Neural cell (in vitro differentiated cells): Measurements from ENCODE around the gene EFCAB6.

Experiments
- EP300 ChIP-seq: fragments of 450-650 bp; conservative IDR thresholded peaks from 2 replicates; pipeline ENCODE4 v1.6.1; 2014; ENCODE audit warnings: antibody characterized with exemption, mild to moderate bottlenecking, moderate library complexity; ENCODE audit not compliant: poor library complexity, severe bottlenecking
- POLR2AphosphoS5 ChIP-seq: IDR thresholded peaks from 2 replicates; pipeline ENCODE4 v1.6.1; 2012
- RAD21 ChIP-seq: fragments of 450-650 bp; conservative IDR thresholded peaks from 2 replicates; pipeline ENCODE4 v1.6.1; 2014; ENCODE audit warnings: antibody characterized with exemption, mild to moderate bottlenecking, moderate library complexity
- SMC3 ChIP-seq: fragments of 450-650 bp; conservative IDR thresholded peaks from 2 replicates; pipeline ENCODE4 v1.6.1; 2014; ENCODE audit warnings: antibody characterized with exemption, mild to moderate bottlenecking, moderate library complexity; ENCODE audit not compliant: poor library complexity
- TF ChIP-seq, protein P1 (sequence below): fragments of 450-650 bp; IDR thresholded peaks from 2 replicates; pipeline ENCODE4 v1.5.1; 2014; ENCODE audit warnings: antibody characterized with exemption, mild to moderate bottlenecking, moderate library complexity; ENCODE audit not compliant: poor library complexity, severe bottlenecking
- TF ChIP-seq, protein P2 (sequence below): IDR thresholded peaks from 2 replicates; pipeline ENCODE4 v1.6.1; 2012; ENCODE audit warnings: borderline replicate concordance

DNA sequence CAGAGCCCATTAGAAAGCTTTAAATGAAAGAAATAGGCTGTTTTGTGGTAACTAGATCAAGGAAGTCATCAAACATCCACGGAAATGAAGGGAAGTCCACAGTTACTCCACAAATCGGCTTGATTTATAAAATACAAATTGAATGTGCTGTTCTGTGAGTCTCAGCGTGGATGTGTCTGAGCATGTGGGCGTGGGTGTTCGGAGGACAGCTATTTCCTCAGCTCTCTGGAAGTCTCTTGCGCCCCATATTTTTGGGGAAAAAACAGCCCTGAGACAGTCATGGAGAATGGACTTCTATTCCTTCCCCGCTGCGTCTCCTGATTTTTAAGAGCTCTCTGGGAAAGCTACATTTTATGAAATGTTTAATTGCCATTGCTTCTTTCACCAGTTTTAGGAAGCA lies 144.4 kb downstream of the EFCAB6 start:
- TF ChIP-seq, protein P1, sequence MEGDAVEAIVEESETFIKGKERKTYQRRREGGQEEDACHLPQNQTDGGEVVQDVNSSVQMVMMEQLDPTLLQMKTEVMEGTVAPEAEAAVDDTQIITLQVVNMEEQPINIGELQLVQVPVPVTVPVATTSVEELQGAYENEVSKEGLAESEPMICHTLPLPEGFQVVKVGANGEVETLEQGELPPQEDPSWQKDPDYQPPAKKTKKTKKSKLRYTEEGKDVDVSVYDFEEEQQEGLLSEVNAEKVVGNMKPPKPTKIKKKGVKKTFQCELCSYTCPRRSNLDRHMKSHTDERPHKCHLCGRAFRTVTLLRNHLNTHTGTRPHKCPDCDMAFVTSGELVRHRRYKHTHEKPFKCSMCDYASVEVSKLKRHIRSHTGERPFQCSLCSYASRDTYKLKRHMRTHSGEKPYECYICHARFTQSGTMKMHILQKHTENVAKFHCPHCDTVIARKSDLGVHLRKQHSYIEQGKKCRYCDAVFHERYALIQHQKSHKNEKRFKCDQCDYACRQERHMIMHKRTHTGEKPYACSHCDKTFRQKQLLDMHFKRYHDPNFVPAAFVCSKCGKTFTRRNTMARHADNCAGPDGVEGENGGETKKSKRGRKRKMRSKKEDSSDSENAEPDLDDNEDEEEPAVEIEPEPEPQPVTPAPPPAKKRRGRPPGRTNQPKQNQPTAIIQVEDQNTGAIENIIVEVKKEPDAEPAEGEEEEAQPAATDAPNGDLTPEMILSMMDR: no peak
- no peak for TF ChIP-seq EP300
- TF ChIP-seq, protein P2, sequence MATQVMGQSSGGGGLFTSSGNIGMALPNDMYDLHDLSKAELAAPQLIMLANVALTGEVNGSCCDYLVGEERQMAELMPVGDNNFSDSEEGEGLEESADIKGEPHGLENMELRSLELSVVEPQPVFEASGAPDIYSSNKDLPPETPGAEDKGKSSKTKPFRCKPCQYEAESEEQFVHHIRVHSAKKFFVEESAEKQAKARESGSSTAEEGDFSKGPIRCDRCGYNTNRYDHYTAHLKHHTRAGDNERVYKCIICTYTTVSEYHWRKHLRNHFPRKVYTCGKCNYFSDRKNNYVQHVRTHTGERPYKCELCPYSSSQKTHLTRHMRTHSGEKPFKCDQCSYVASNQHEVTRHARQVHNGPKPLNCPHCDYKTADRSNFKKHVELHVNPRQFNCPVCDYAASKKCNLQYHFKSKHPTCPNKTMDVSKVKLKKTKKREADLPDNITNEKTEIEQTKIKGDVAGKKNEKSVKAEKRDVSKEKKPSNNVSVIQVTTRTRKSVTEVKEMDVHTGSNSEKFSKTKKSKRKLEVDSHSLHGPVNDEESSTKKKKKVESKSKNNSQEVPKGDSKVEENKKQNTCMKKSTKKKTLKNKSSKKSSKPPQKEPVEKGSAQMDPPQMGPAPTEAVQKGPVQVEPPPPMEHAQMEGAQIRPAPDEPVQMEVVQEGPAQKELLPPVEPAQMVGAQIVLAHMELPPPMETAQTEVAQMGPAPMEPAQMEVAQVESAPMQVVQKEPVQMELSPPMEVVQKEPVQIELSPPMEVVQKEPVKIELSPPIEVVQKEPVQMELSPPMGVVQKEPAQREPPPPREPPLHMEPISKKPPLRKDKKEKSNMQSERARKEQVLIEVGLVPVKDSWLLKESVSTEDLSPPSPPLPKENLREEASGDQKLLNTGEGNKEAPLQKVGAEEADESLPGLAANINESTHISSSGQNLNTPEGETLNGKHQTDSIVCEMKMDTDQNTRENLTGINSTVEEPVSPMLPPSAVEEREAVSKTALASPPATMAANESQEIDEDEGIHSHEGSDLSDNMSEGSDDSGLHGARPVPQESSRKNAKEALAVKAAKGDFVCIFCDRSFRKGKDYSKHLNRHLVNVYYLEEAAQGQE: no peak
- TF ChIP-seq POLR2AphosphoS5: no peak
- TF ChIP-seq SMC3: no peak
- TF ChIP-seq RAD21: no peak
